Dermis microvascular lymphatic vessel endothelial cell (primary cell): Measurements from ENCODE around the gene TIMM29. TPM values are rescaled to one million over a fixed set of nuclear protein-coding genes. Genes with fewer than 3 reads are reported as not detected.
"Not testable (repeated sequence)": the region's sequence is repeated elsewhere in the genome, so short reads cannot be mapped to it uniquely, and the experiment has no call there.

Source experiments
- DNase-seq, 2 donors: peaks; one replicate each; pipeline versions ENCODE4 v3.0.0 to v3.0.0-alpha.2; 2010; ENCODE audit warnings: low read depth in 2 of 2
- total RNA-seq: library from RNA; depleted of rRNA; stranded (reverse); fragments of >200 nt; gene quantifications from 2 replicates; pipeline ENCODE4 v1.2.1, GENCODE V29; 2014

The TIMM29 gene
- total RNA-seq, 1 donor from 2014 or later: 29.5 TPM

- no peak for DNase-seq
Measured at GRCh38 chr19:10912619-10913018, 16.0 kb upstream of the TIMM29 start.

- no peak for DNase-seq
Measured at GRCh38 chr19:10913716-10914340, 14.8 kb upstream of the TIMM29 start.

GRCh38 chr19:10915130-10916091, 13.2 kb upstream of the TIMM29 start:
- no peak for DNase-seq

GRCh38 chr19:10916602-10917001, 12.0 kb upstream of the TIMM29 start:
- DNase-seq: no peak

GRCh38 chr19:10918359-10918758, 10.3 kb upstream of the TIMM29 start:
- DNase-seq: no peak

- DNase-seq: no peak
Measured at GRCh38 chr19:10919352-10920287, 9.0 kb upstream of the TIMM29 start.

- no peak for DNase-seq
Measured at GRCh38 chr19:10920288-10920655, 8.3 kb upstream of the TIMM29 start.

GRCh38 chr19:10920781-10921180, 7.8 kb upstream of the TIMM29 start:
- DNase-seq: no peak

GRCh38 chr19:10921199-10921909, 7.3 kb upstream of the TIMM29 start:
- DNase-seq: no peak

GRCh38 chr19:10921910-10922637, 6.5 kb upstream of the TIMM29 start:
- no peak for DNase-seq

GRCh38 chr19:10922638-10923014, 6.0 kb upstream of the TIMM29 start:
- no peak for DNase-seq

- DNase-seq: no peak
Measured at GRCh38 chr19:10923260-10924112, 5.1 kb upstream of the TIMM29 start.

- DNase-seq: no peak
Measured at GRCh38 chr19:10924597-10924996, 4.0 kb upstream of the TIMM29 start.

- DNase-seq: no peak
Measured at GRCh38 chr19:10927730-10928562, 665 bp upstream of the TIMM29 start.

GRCh38 chr19:10929402-10929794, 787 bp downstream of the TIMM29 start:
- DNase-seq: no peak

GRCh38 chr19:10935371-10936059, 6.9 kb downstream of the TIMM29 start:
- DNase-seq: no peak

GRCh38 chr19:10936661-10937084, 8.1 kb downstream of the TIMM29 start:
- DNase-seq: peak; percentile 66 to 81

GRCh38 chr19:10941649-10942048, 13.0 kb downstream of the TIMM29 start:
- not testable (repeated sequence) for DNase-seq
